Thoracic aorta (tissue), 2 donors: ENCODE results near the gene MAPT. TPM values are rescaled to one million over a fixed set of nuclear protein-coding genes. Genes with fewer than 3 reads are reported as not detected.

Experiments used
- ATAC-seq: fragments of 150-250 bp; one replicate; pipeline ENCODE4 v1.8.0; 2017; ENCODE audit warnings: low read depth; ENCODE audit not compliant: insufficient number of reproducible peaks, low FRiP score
- DNase-seq: peaks from one replicate; pipeline ENCODE4 v3.0.0-alpha.2; 2020; ENCODE audit warnings: low spot score
- H3K27ac ChIP-seq, 2 donors: fragments of 200-600 bp; sonication (generic); 1 replicate in 1 of 2; 2 replicates in 1 of 2; pipeline ENCODE4 v1.5.1; 2016; ENCODE audit warnings: mild to moderate bottlenecking in 2 of 2, moderate library complexity in 2 of 2
- H3K27me3 ChIP-seq: fragments of 200-600 bp; sonication (generic); replicated peaks from 2 replicates; pipeline ENCODE4 v1.6.0; 2016; ENCODE audit warnings: mild to moderate bottlenecking; ENCODE audit not compliant: insufficient read depth
- H3K36me3 ChIP-seq: fragments of 200-600 bp; sonication (generic); one replicate; pipeline ENCODE4 v1.5.1; 2016
- H3K4me1 ChIP-seq, 2 donors: fragments of 200-600 bp; sonication (generic); 1 replicate in 1 of 2; 2 replicates in 1 of 2; pipeline versions ENCODE4 v1.5.1 to v1.6.0; 2016; ENCODE audit warnings: low read depth in 2 of 2, mild to moderate bottlenecking in 1 of 2; ENCODE audit not compliant: control insufficient read depth in 1 of 2
- H3K4me3 ChIP-seq: fragments of 200-600 bp; sonication (generic); 2 replicates; pipeline ENCODE4 v1.5.1; 2016; ENCODE audit warnings: mild to moderate bottlenecking
- H3K9me3 ChIP-seq: fragments of 200-600 bp; sonication (generic); 2 replicates; pipeline ENCODE4 v1.5.1; 2016
- CTCF ChIP-seq: fragments of 200-600 bp; sonication (generic); IDR thresholded peaks from one replicate; pipeline ENCODE4 v1.5.1; 2019; ENCODE audit warnings: antibody characterized with exemption
- total RNA-seq, 2 donors: library from RNA; depleted of rRNA; stranded (reverse); fragments of >200 nt; gene quantifications; one replicate each; pipeline versions ENCODE4 v1.1.0 to v1.2.3, GENCODE V29; 2016

MAPT gene
- total RNA-seq, 2 donors from 2014 or later, result 3.1 to 4.6 TPM

DNA sequence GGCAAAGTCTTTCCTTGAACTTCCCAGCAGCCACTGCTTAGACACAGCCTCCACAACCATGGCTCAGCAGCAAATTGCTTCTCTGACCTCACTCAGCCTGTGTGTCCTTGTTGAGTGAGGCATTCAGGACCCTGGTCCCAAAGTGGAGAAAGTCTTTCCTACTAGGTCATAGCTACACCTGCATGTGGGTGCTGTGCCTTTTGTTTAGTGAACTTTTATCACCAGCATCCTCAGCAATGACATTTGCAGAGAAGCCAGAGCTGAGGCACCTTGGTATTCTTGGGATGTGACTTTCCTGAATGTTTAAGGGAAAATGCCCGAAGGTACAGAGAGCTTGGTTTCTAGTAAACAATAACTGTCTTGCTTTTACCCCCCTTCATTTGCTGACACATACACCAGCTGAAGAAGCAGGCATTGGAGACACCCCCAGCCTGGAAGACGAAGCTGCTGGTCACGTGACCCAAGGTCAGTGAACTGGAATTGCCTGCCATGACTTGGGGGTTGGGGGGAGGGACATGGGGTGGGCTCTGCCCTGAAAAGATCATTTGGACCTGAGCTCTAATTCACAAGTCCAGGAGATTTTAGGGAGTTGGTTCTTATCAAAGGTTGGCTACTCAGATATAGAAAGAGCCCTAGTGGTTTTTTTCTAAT lies 83.7 kb downstream of the MAPT start:
- Histone ChIP-seq H3K27me3 (no peaks in the 10 kb centered on the region), H3K4me1 (no peaks in the 10 kb centered on the region), H3K36me3 (no peaks in the 10 kb centered on the region), H3K27ac (no peak overlapping the region), H3K9me3 (no peaks in the 10 kb centered on the region), H3K4me3 (no peak overlapping the region)
- ATAC-seq (no peak), DNase-seq (no peak)
- no peak for TF ChIP-seq CTCF

GRCh38 chr17:45979137-45979536 lies 84.8 kb downstream of the MAPT start:
- no peaks in the 10 kb centered on the region for H3K9me3 ChIP-seq
- ATAC-seq, result no peak
- no peak for DNase-seq
- H3K4me3 ChIP-seq, result no peak overlapping the region
- H3K4me1 ChIP-seq, result no peaks in the 10 kb centered on the region
- H3K27ac ChIP-seq, result no peak overlapping the region
- no peaks in the 10 kb centered on the region for H3K27me3 ChIP-seq
- no peak for TF ChIP-seq CTCF
- no peaks in the 10 kb centered on the region for H3K36me3 ChIP-seq

- no peaks in the 10 kb centered on the region for H3K36me3 ChIP-seq
- H3K27ac ChIP-seq, result no peak overlapping the region
- H3K4me1 ChIP-seq, result no peaks in the 10 kb centered on the region
- no peaks in the 10 kb centered on the region for H3K27me3 ChIP-seq
- ATAC-seq, result no peak
- H3K4me3 ChIP-seq, result no peak overlapping the region
- no peak for DNase-seq
- H3K9me3 ChIP-seq, result no peaks in the 10 kb centered on the region
- TF ChIP-seq CTCF, result no peak
Measured at GRCh38 chr17:45980855-45981254, 86.5 kb downstream of the MAPT start.

DNA sequence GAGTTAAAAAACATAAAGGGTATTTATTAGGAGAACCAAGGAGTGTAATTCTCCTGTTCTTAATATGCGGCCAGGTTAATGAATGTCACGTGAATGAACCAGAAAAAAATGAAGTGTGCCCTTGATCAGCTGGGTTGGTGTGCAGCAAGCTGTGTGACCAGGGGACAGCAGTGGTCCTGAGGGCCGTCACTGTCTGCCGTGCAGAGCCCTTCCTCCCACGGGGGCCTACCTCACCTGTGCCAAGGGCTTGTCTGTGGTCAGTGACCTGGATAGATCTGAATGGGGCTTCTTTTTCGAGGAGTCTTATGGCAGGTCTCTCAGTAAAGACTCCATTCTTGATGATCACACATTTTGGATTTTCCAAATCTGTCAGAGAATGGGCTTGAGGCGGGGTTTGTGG lies 87.0 kb downstream of the MAPT start:
- TF ChIP-seq CTCF, result no peak
- no peaks in the 10 kb centered on the region for H3K36me3 ChIP-seq
- no peaks in the 10 kb centered on the region for H3K27me3 ChIP-seq
- DNase-seq (no peak), ATAC-seq (no peak)
- H3K27ac ChIP-seq, result no peak overlapping the region
- no peak overlapping the region for H3K4me3 ChIP-seq
- no peaks in the 10 kb centered on the region for H3K4me1 ChIP-seq
- H3K9me3 ChIP-seq, result no peaks in the 10 kb centered on the region

GRCh38 chr17:45982791-45983613 lies 88.6 kb downstream of the MAPT start:
- H3K27me3 ChIP-seq, result no peaks in the 10 kb centered on the region
- ATAC-seq (no peak), DNase-seq (no peak)
- TF ChIP-seq CTCF, result no peak
- no peaks in the 10 kb centered on the region for H3K36me3 ChIP-seq
- H3K4me1 ChIP-seq, result no peaks in the 10 kb centered on the region
- no peak overlapping the region for H3K4me3 ChIP-seq
- no peaks in the 10 kb centered on the region for H3K9me3 ChIP-seq
- H3K27ac ChIP-seq, result no peak overlapping the region
